GM18526 (cell line): ENCODE data around the gene TRDMT1.

ENCODE experiments used
- POLR2A ChIP-seq: IDR thresholded peaks from 3 replicates; pipeline ENCODE4 v1.6.1; 2011; ENCODE audit not compliant: insufficient read length; ENCODE audit errors: extremely low read depth

Gene TRDMT1

GRCh38 chr10:17144032-17144431, 57.4 kb downstream of the TRDMT1 start:
- no peak for TF ChIP-seq POLR2A

- TF ChIP-seq POLR2A, result no peak
These were observed 58.3 kb downstream of the TRDMT1 start for GRCh38 chr10:17143055-17143690.

GRCh38 chr10:17141504-17142229, 59.8 kb downstream of the TRDMT1 start:
- no peak for TF ChIP-seq POLR2A

- no peak for TF ChIP-seq POLR2A
These were observed 61.1 kb downstream of the TRDMT1 start for GRCh38 chr10:17140386-17140761.

GRCh38 chr10:17138460-17139042, 62.9 kb downstream of the TRDMT1 start:
- no peak for TF ChIP-seq POLR2A

GRCh38 chr10:17134737-17135260, 66.7 kb downstream of the TRDMT1 start:
- no peak for TF ChIP-seq POLR2A

GRCh38 chr10:17134282-17134681, 67.2 kb downstream of the TRDMT1 start:
- no peak for TF ChIP-seq POLR2A

GRCh38 chr10:17129741-17130140, 71.7 kb downstream of the TRDMT1 start, which contains the start of gene CUBN:
TSS of gene CUBN (minus strand) at chr10:17129811. CDS start at chr10:17129765, 46 bp downstream.
- TF ChIP-seq POLR2A, result no peak

- TF ChIP-seq POLR2A, result no peak
These were observed 73.2 kb downstream of the TRDMT1 start for GRCh38 chr10:17128261-17128660.

- no peak for TF ChIP-seq POLR2A
These were observed 75.1 kb downstream of the TRDMT1 start for GRCh38 chr10:17126327-17126726.

GRCh38 chr10:17125206-17125893, 76.1 kb downstream of the TRDMT1 start:
- TF ChIP-seq POLR2A, result no peak

GRCh38 chr10:17123961-17124360, 77.5 kb downstream of the TRDMT1 start:
- no peak for TF ChIP-seq POLR2A

- TF ChIP-seq POLR2A, result no peak
These were observed 78.5 kb downstream of the TRDMT1 start for GRCh38 chr10:17122726-17123661.

- TF ChIP-seq POLR2A, result no peak
These were observed 79.4 kb downstream of the TRDMT1 start for GRCh38 chr10:17122052-17122451.
